Endothelial cell of umbilical vein (primary cell): ENCODE results near the gene TTYH3.

ENCODE experiments used
- EZH2 ChIP-seq: IDR thresholded peaks from 2 replicates; pipeline ENCODE4 v1.6.1; 2012; ENCODE audit warnings: borderline replicate concordance, low read depth, mild to moderate bottlenecking, moderate library complexity, low read length, inconsistent platforms; ENCODE audit not compliant: severe bottlenecking
- GATA2 ChIP-seq: IDR thresholded peaks from 2 replicates; pipeline ENCODE4 v1.7.0; 2011; ENCODE audit warnings: low read depth, mild to moderate bottlenecking, moderate library complexity, mixed read lengths, low read length; ENCODE audit not compliant: insufficient read length, insufficient read depth
- JUN ChIP-seq: IDR thresholded peaks from 2 replicates; pipeline ENCODE4 v1.6.1; 2011; ENCODE audit warnings: borderline replicate concordance, low read depth; ENCODE audit not compliant: insufficient read length, insufficient read depth
- POLR2A ChIP-seq: IDR thresholded peaks from 2 replicates; pipeline ENCODE4 v1.6.1; 2012; ENCODE audit warnings: low read depth, mild to moderate bottlenecking, control low read depth, low read length
- POLR2AphosphoS5 ChIP-seq: IDR thresholded peaks from 2 replicates; pipeline ENCODE4 v1.6.1; 2012; ENCODE audit warnings: low read depth, mild to moderate bottlenecking, control low read depth, low read length, moderate library complexity; ENCODE audit not compliant: insufficient read depth
- TF ChIP-seq, protein P1 (sequence below), 2 donors: IDR thresholded peaks; 1 replicate in 1 of 2; 2 replicates in 1 of 2; pipeline ENCODE4 v1.5.1; 2011; ENCODE audit warnings: low read length in 2 of 2, mild to moderate bottlenecking in 2 of 2, moderate library complexity in 2 of 2, control low read depth in 1 of 2, inconsistent platforms in 1 of 2, low read depth in 1 of 2; ENCODE audit not compliant: insufficient read depth in 1 of 2; ENCODE audit errors: extremely low read depth in 1 of 2
- TF ChIP-seq, protein P2 (sequence below): IDR thresholded peaks from 2 replicates; pipeline ENCODE4 v1.6.1; 2011; ENCODE audit not compliant: insufficient read depth, insufficient read length

DNA sequence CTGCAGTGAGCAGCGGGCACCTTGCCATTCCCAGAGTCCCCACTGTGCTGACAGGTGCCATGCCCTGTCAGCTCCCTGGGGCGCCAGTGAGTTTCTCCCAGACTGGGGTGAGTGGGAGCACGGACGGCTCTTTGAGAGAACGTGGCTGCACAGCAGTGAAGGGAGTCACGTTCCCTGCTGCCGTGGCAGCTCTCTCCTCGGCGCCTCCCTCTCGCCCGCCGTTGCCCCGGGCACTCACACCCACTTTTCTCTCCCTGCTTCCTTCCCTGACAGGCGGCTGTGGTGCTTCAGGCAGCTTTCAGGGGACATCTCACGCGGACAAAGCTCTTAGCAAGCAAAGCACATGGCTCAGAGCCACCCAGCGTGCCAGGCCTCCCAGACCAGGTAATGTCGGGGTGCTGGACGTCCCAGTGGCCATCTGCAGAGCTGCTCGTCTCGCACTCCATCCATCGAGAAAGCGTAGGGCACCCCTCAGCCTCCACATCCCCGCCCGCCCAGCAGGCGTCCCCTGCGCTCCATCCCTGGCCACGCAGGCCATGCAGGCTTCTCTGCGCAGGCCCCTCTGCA lies 27.1 kb upstream of the TTYH3 start:
- TF ChIP-seq POLR2A: no peak
- TF ChIP-seq POLR2AphosphoS5: no peak
- TF ChIP-seq, protein P1, sequence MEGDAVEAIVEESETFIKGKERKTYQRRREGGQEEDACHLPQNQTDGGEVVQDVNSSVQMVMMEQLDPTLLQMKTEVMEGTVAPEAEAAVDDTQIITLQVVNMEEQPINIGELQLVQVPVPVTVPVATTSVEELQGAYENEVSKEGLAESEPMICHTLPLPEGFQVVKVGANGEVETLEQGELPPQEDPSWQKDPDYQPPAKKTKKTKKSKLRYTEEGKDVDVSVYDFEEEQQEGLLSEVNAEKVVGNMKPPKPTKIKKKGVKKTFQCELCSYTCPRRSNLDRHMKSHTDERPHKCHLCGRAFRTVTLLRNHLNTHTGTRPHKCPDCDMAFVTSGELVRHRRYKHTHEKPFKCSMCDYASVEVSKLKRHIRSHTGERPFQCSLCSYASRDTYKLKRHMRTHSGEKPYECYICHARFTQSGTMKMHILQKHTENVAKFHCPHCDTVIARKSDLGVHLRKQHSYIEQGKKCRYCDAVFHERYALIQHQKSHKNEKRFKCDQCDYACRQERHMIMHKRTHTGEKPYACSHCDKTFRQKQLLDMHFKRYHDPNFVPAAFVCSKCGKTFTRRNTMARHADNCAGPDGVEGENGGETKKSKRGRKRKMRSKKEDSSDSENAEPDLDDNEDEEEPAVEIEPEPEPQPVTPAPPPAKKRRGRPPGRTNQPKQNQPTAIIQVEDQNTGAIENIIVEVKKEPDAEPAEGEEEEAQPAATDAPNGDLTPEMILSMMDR (IDR thresholded peaks at IDR 0.05; ENCODE audit: extremely low read depth in 1 of 2, insufficient read depth in 1 of 2, low read depth in 1 of 2, low read length in 2 of 2): no peak
- TF ChIP-seq EZH2: no peak
- TF ChIP-seq, protein P2, sequence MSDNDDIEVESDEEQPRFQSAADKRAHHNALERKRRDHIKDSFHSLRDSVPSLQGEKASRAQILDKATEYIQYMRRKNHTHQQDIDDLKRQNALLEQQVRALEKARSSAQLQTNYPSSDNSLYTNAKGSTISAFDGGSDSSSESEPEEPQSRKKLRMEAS: no peak
- no peak for TF ChIP-seq JUN
- no peak for TF ChIP-seq GATA2
